IMR-90 (cell line): Measurements from ENCODE around the gene ADAM12. TPM values are rescaled to one million over a fixed set of nuclear protein-coding genes. Genes with fewer than 3 reads are reported as not detected.

ENCODE experiments used
- ATAC-seq: fragments of 200-7000 bp; cut with Tn5 transposase; 2 replicates; pipeline ENCODE4 v1.9.1; 2020; ENCODE audit warnings: low read depth, mild to moderate bottlenecking, moderate library complexity
- BruUV-seq: library from RNA; stranded (reverse); fragments of 400-500 nt; replicated peaks from 2 replicates; lab custom pipeline; 2021; lab: Mats Ljungman, UMichigan
- CTCF ChIA-PET: fragments of 300-600 bp; formaldehyde crosslinking; extraction: SDS; loops from one replicate; lab custom pipeline; 2021; ENCODE audit warnings: antibody characterized with exemption; lab: Yijun Ruan, JAX
- POLR2A ChIA-PET: fragments of 300-600 bp; sonication (Branson Sonifier 250); formaldehyde crosslinking; loops from one replicate; lab custom pipeline; 2022; ENCODE audit warnings: antibody characterized with exemption; ENCODE audit not compliant: unreplicated experiment; lab: Charles Lee
- DNase-seq: peaks from one replicate; pipeline ENCODE4 v3.0.0; 2013
- H2AFZ ChIP-seq: replicated peaks from 2 replicates; pipeline ENCODE3; 2013; ENCODE audit warnings: low read length, mild to moderate bottlenecking; ENCODE audit not compliant: poor library complexity
- H2AK5ac ChIP-seq: 2 replicates; pipeline ENCODE4 v1.6.1; 2013; ENCODE audit warnings: low read depth, low read length, inconsistent platforms
- H2AK9ac ChIP-seq: replicated peaks from 2 replicates; pipeline ENCODE3; 2013; ENCODE audit warnings: mild to moderate bottlenecking, low read depth, low read length, moderate library complexity; ENCODE audit not compliant: poor library complexity
- H2BK120ac ChIP-seq: 2 replicates; pipeline ENCODE4 v1.6.1; 2013; ENCODE audit warnings: low read depth, low read length, inconsistent platforms
- H2BK15ac ChIP-seq: 3 replicates; pipeline ENCODE4 v1.6.1; 2013; ENCODE audit warnings: low read depth, low read length, inconsistent platforms
- H2BK20ac ChIP-seq: 2 replicates; pipeline ENCODE4 v1.6.1; 2013; ENCODE audit warnings: low read depth, mild to moderate bottlenecking, inconsistent platforms, low read length, moderate library complexity
- H2BK5ac ChIP-seq: 2 replicates; pipeline ENCODE4 v1.6.1; 2013; ENCODE audit warnings: mild to moderate bottlenecking, low read depth, low read length, inconsistent platforms; ENCODE audit not compliant: poor library complexity, severe bottlenecking
- H3K14ac ChIP-seq: replicated peaks from 2 replicates; pipeline ENCODE4 v1.6.1; 2013; ENCODE audit warnings: low read depth, low read length, inconsistent platforms
- H3K18ac ChIP-seq: 2 replicates; pipeline ENCODE4 v1.6.1; 2013; ENCODE audit warnings: low read depth, low read length, control low read depth
- H3K23ac ChIP-seq: 2 replicates; pipeline ENCODE4 v1.6.1; 2013; ENCODE audit warnings: low read depth, low read length, inconsistent platforms
- H3K27ac ChIP-seq: 2 replicates; pipeline ENCODE4 v1.5.1; 2013; ENCODE audit warnings: mild to moderate bottlenecking, control low read depth, low read length; ENCODE audit not compliant: insufficient read depth
- H3K27me3 ChIP-seq: 2 replicates; pipeline ENCODE4 v1.6.1; 2013; ENCODE audit warnings: low read length; ENCODE audit not compliant: control insufficient read depth, insufficient read depth
- H3K36me3 ChIP-seq: 2 replicates; pipeline ENCODE4 v1.6.1; 2013; ENCODE audit warnings: low read length, mixed read lengths; ENCODE audit not compliant: control insufficient read depth, insufficient read depth
- H3K4ac ChIP-seq: 2 replicates; pipeline ENCODE4 v1.6.1; 2013; ENCODE audit warnings: low read depth, low read length, inconsistent platforms
- H3K4me1 ChIP-seq: 2 replicates; pipeline ENCODE4 v1.6.1; 2013; ENCODE audit warnings: low read length, mixed read lengths; ENCODE audit not compliant: control insufficient read depth, insufficient read depth
- H3K4me2 ChIP-seq: 2 replicates; pipeline ENCODE4 v1.6.1; 2013; ENCODE audit warnings: low read depth, mild to moderate bottlenecking, control low read depth, low read length, moderate library complexity
- H3K4me3 ChIP-seq: 2 replicates; pipeline ENCODE4 v1.5.1; 2013; ENCODE audit warnings: low read depth, mild to moderate bottlenecking, control low read depth, low read length, moderate library complexity; ENCODE audit not compliant: insufficient read depth
- H3K56ac ChIP-seq: 2 replicates; pipeline ENCODE4 v1.6.1; 2013; ENCODE audit warnings: low read length, inconsistent platforms; ENCODE audit not compliant: insufficient read depth; ENCODE audit errors: extremely low read depth
- H3K79me1 ChIP-seq, 2 experiments: 2 replicates each; pipeline ENCODE4 v1.6.1; 2013; ENCODE audit warnings: low read length in 2 of 2, inconsistent platforms in 1 of 2, low read depth in 1 of 2
- H3K9ac ChIP-seq: 2 replicates; pipeline ENCODE4 v1.6.1; 2013; ENCODE audit warnings: low read depth, low read length, control low read depth
- H3K9me1 ChIP-seq: 2 replicates; pipeline ENCODE4 v1.6.1; 2013; ENCODE audit warnings: low read length, inconsistent platforms; ENCODE audit not compliant: insufficient read depth
- H3K9me3 ChIP-seq: 2 replicates; pipeline ENCODE4 v1.6.1; 2013; ENCODE audit warnings: low read length; ENCODE audit not compliant: control insufficient read depth, insufficient read depth
- H4K20me1 ChIP-seq: 2 replicates; pipeline ENCODE4 v1.6.1; 2013; ENCODE audit warnings: low read length, inconsistent platforms; ENCODE audit not compliant: insufficient read depth
- H4K5ac ChIP-seq: 2 replicates; pipeline ENCODE4 v1.6.1; 2013; ENCODE audit warnings: mild to moderate bottlenecking, low read depth, low read length, control low read depth
- H4K8ac ChIP-seq, 2 experiments: 2 replicates each; pipeline ENCODE4 v1.6.1; 2013; ENCODE audit warnings: low read depth in 2 of 2, low read length in 2 of 2, control low read depth in 1 of 2, inconsistent platforms in 1 of 2
- H4K91ac ChIP-seq: 2 replicates; pipeline ENCODE4 v1.6.1; 2013; ENCODE audit warnings: low read depth, low read length, inconsistent platforms; ENCODE audit not compliant: insufficient read depth
- CEBPB ChIP-seq: IDR thresholded peaks from 2 replicates; pipeline ENCODE4 v1.6.1; 2012; ENCODE audit warnings: low read depth, low read length, improper control_type of control experiment
- CHD1 ChIP-seq: IDR thresholded peaks from 2 replicates; pipeline ENCODE4 v1.6.1; 2012; ENCODE audit warnings: low read depth, low read length, improper control_type of control experiment
- MAFK ChIP-seq: IDR thresholded peaks from 2 replicates; pipeline ENCODE4 v1.6.1; 2012; ENCODE audit warnings: low read depth, low read length, improper control_type of control experiment
- MAZ ChIP-seq: IDR thresholded peaks from 2 replicates; pipeline ENCODE4 v1.6.1; 2012; ENCODE audit warnings: low read depth, mild to moderate bottlenecking, low read length, improper control_type of control experiment, moderate library complexity, borderline replicate concordance
- NFE2L2 ChIP-seq: fragments of 150-350 bp; IDR thresholded peaks from 2 replicates; pipeline ENCODE4 v1.6.1; 2016; ENCODE audit warnings: low read depth, mild to moderate bottlenecking, low read length
- RAD21 ChIP-seq: IDR thresholded peaks from 2 replicates; pipeline ENCODE4 v1.6.1; 2012; ENCODE audit warnings: low read length, improper control_type of control experiment
- RFX5 ChIP-seq: IDR thresholded peaks from 2 replicates; pipeline ENCODE4 v1.8.0; 2012; ENCODE audit warnings: low read depth, mild to moderate bottlenecking, low read length, moderate library complexity
- WGBS, 2 experiments: methylation state at CpG; one replicate each; pipeline versions ENCODE4 v1.1.5 to v1.1.7; 2013; ENCODE audit warnings: missing lambda C conversion rate in 2 of 2; ENCODE audit not compliant: insufficient read length in 1 of 2; ENCODE audit errors: extremely low coverage in 2 of 2; 5-methylcytosine and 5-hydroxymethylcytosine counted together
- dilution Hi-C: fragments of 300-500 bp; cut with HindIII; formaldehyde crosslinking; loops from one replicate; pipeline ENCODE4 v1.14.3; 2018; ENCODE audit warnings: low sequenced_read_pairs; ENCODE audit not compliant: unreplicated experiment
- in situ Hi-C: fragments of 300-500 bp; cut with MboI; formaldehyde crosslinking; loops from 3 replicates; pipeline ENCODE4 v1.14.3; 2019; ENCODE audit warnings: low sequenced_read_pairs, inconsistent platforms, mixed read lengths
- intact Hi-C: fragments of 100-400 bp; cut with micrococcal nuclease; formaldehyde crosslinking; loops from 2 replicates; pipeline ENCODE4 v1.10.0; 2022
- polyA plus RNA-seq, 3 experiments: library from polyadenylated mRNA; depleted of rRNA; stranded (reverse); fragments of >200 nt; gene quantifications; 2 replicates each; pipeline ENCODE4 v1.2.3, GENCODE V29; 2012; ENCODE audit warnings: low replicate concordance in 1 of 3
- total RNA-seq: library from RNA; depleted of rRNA; stranded (reverse); fragments of >200 nt; gene quantifications from 2 replicates; pipeline ENCODE4 v1.2.3, GENCODE V29; 2012
- TF ChIP-seq, protein P1 (sequence below): fragments of 150-350 bp; IDR thresholded peaks from 2 replicates; pipeline ENCODE4 v1.6.1; 2016; ENCODE audit warnings: low read depth, mild to moderate bottlenecking, low read length, moderate library complexity, borderline replicate concordance
- TF ChIP-seq, protein P2 (sequence below): fragments of 150-350 bp; IDR thresholded peaks from 2 replicates; pipeline ENCODE4 v1.6.1; 2017; ENCODE audit warnings: mild to moderate bottlenecking, antibody characterized with exemption, low read length, low read depth

Gene ADAM12
- total and polyA plus RNA-seq, 2 of the 4 experiments (the other 2 are of a cell fraction): 9.6 to 10.2 TPM

DNA sequence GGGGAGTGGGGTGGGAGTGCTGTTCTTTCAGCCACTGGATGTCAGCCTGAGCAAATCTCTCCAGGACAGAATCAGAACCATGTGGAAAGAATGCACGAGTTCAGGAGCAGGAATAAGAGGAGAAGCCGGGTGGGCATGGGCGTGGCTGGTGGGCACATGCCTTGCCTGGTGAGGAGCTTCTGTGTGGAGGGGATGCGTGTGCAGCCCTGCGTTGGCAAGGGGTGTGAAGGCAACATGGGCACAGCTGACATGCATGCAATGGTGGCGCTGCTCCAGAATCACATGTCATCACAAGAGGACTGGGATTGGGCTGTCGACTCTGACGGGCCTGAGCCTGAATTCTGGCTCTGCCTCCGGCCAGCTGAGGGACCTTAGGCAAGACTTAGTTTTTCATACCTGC lies 162.1 kb downstream of the ADAM12 start:
- H3K36me3 ChIP-seq: no peaks in the 10 kb centered on the region
- no peak overlapping the region for H2BK20ac ChIP-seq
- no peak overlapping the region for H3K4me3 ChIP-seq
- H2BK120ac ChIP-seq: peak overlapping the region; percentile 30; the same call in 1 of the 2 replicates
- dilution Hi-C loops (no loop called here), in situ Hi-C loops (no loop called here), intact Hi-C loops (no loop called here)
- peak overlapping the region; percentile 64; the same call in 1 of the 2 replicates for H2AK5ac ChIP-seq
- H4K8ac ChIP-seq: no peak overlapping the region; a peak in 1 of 4 replicates
- no peak overlapping the region for H4K5ac ChIP-seq
- H3K14ac ChIP-seq: no peak overlapping the region
- no peaks in the 10 kb centered on the region for H3K9me3 ChIP-seq
- no peaks in the 10 kb centered on the region for H3K27me3 ChIP-seq
- H3K18ac ChIP-seq: no peak overlapping the region
- H3K56ac ChIP-seq: no peak overlapping the region
- no peak overlapping the region for H2BK5ac ChIP-seq
- ChIA-PET POLR2A (interaction anchor here (0.6 kb wide), 1 partner anchor 86 kb away, joined by 3 read pairs; no protein-coding TSS in a partner anchor), CTCF (no interaction called here)
- peaks cover 8% of the 10 kb centered on the region; the same call in 1 of the 2 replicates for H3K4me1 ChIP-seq
- H3K9me1 ChIP-seq: peaks cover 6% of the 10 kb centered on the region
- DNase-seq (no peak), ATAC-seq (no peak)
- no peak overlapping the region for H3K23ac ChIP-seq
- no peak overlapping the region for H3K27ac ChIP-seq
- TF ChIP-seq RAD21: no peak
- TF ChIP-seq RFX5: no peak
- no peak for TF ChIP-seq NFE2L2
- TF ChIP-seq MAZ: no peak
- TF ChIP-seq, protein P1, sequence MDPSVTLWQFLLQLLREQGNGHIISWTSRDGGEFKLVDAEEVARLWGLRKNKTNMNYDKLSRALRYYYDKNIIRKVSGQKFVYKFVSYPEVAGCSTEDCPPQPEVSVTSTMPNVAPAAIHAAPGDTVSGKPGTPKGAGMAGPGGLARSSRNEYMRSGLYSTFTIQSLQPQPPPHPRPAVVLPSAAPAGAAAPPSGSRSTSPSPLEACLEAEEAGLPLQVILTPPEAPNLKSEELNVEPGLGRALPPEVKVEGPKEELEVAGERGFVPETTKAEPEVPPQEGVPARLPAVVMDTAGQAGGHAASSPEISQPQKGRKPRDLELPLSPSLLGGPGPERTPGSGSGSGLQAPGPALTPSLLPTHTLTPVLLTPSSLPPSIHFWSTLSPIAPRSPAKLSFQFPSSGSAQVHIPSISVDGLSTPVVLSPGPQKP: no peak
- TF ChIP-seq CEBPB: no peak
- no peak for TF ChIP-seq CHD1
- TF ChIP-seq, protein P2, sequence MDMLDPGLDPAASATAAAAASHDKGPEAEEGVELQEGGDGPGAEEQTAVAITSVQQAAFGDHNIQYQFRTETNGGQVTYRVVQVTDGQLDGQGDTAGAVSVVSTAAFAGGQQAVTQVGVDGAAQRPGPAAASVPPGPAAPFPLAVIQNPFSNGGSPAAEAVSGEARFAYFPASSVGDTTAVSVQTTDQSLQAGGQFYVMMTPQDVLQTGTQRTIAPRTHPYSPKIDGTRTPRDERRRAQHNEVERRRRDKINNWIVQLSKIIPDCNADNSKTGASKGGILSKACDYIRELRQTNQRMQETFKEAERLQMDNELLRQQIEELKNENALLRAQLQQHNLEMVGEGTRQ: no peak
- TF ChIP-seq MAFK: no peak
- H3K4me2 ChIP-seq: no peak overlapping the region
- no peak overlapping the region; the same call in 1 of the 2 replicates for H4K91ac ChIP-seq
- WGBS, 2 experiments: 97% methylated on average over 5 of the region's 9 CpGs; no CpG with 5 or more reads in 1 of the 2 experiments
- peak overlapping the region; percentile 1 for H2AK9ac ChIP-seq
- H2BK15ac ChIP-seq: no peak overlapping the region
- BruUV-seq: no TSS peak
- H3K79me1 ChIP-seq: peaks cover 0 to 5% of the 10 kb centered on the region in 2 experiments; a peak in 1 of 4 replicates
- no peak overlapping the region; the same call in 1 of the 2 replicates for H3K4ac ChIP-seq
- no peak overlapping the region for H2AFZ ChIP-seq
- no peak overlapping the region for H3K9ac ChIP-seq
- H4K20me1 ChIP-seq: no peaks in the 10 kb centered on the region
